ENCODE data around the gene GPR34.
"Not testable (repeated sequence)": the region's sequence is repeated elsewhere in the genome, so short reads cannot be mapped to it uniquely, and the experiment has no call there.

DNA sequence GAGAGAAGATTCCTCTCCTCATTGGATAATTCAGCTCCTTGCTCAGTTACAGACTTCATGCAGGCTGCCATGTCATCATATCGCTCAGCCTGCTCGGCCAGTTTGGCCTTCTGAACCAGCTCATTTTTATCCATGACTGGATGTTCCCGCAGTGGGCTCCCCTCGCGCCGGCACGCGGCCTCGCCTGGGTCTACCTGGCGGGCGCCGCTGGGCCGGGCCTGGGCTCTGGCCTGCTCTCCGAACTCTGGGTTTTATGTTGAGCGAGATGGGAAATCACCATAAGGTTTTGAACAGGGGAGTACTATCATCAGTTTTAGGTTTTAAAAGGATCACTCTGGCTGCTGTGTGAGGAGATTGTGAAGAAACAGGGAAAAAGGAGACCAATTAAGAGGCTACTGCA lies 12.4 kb upstream of the GPR34 start:
- TF ChIP-seq, protein P1, sequence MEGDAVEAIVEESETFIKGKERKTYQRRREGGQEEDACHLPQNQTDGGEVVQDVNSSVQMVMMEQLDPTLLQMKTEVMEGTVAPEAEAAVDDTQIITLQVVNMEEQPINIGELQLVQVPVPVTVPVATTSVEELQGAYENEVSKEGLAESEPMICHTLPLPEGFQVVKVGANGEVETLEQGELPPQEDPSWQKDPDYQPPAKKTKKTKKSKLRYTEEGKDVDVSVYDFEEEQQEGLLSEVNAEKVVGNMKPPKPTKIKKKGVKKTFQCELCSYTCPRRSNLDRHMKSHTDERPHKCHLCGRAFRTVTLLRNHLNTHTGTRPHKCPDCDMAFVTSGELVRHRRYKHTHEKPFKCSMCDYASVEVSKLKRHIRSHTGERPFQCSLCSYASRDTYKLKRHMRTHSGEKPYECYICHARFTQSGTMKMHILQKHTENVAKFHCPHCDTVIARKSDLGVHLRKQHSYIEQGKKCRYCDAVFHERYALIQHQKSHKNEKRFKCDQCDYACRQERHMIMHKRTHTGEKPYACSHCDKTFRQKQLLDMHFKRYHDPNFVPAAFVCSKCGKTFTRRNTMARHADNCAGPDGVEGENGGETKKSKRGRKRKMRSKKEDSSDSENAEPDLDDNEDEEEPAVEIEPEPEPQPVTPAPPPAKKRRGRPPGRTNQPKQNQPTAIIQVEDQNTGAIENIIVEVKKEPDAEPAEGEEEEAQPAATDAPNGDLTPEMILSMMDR (IDR thresholded peaks at IDR 0.05) = not testable (repeated sequence)
- not testable (repeated sequence) for TF ChIP-seq POLR2A (IDR thresholded peaks at IDR 0.05)
